Right lobe of liver (tissue), 4 donors: Measurements from ENCODE around the gene NOXO1.

Source experiments
- POLR2A ChIP-seq: fragments of 450-650 bp; IDR thresholded peaks from one replicate; pipeline ENCODE4 v1.6.1; 2017; ENCODE audit warnings: antibody characterized with exemption, mild to moderate bottlenecking
- TF ChIP-seq, protein P1 (sequence below), 4 donors: fragments of 200-600 bp in 3 of 4; fragments of 450-650 bp in 1 of 4; IDR thresholded peaks; one replicate each; pipeline versions ENCODE4 v1.5.1 to v1.8.0; 2016 to 2022; ENCODE audit warnings: antibody characterized with exemption in 4 of 4, mild to moderate bottlenecking in 2 of 4
- donor health status: DM: no; HTN: no; CAD: no.
- donor health status: DM: no; HTN: no; CAD: no.
- donor health status: DM: no; HTN: yes; CAD: no.

DNA sequence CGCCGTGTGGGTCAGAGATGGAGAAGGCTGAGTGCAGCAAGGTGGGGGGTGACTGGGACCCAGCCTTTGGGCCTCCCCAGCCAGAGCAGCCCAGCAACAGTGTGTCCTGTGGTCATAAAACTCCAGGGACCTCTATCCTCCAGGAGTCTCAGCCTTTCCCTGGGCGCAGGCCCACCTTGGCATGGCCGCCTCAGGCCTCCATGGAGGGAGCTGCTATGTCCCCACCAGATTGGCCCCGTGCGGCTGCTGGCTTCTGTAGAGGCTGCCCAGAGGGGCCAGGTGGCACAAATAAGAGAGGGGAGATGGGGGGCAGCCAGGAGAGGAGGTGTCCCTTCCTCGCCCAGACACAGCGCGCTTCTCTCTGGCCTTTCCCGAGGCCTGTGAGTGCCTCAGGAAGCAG is 5.9 kb upstream of the NOXO1 start:
- TF ChIP-seq, protein P1, sequence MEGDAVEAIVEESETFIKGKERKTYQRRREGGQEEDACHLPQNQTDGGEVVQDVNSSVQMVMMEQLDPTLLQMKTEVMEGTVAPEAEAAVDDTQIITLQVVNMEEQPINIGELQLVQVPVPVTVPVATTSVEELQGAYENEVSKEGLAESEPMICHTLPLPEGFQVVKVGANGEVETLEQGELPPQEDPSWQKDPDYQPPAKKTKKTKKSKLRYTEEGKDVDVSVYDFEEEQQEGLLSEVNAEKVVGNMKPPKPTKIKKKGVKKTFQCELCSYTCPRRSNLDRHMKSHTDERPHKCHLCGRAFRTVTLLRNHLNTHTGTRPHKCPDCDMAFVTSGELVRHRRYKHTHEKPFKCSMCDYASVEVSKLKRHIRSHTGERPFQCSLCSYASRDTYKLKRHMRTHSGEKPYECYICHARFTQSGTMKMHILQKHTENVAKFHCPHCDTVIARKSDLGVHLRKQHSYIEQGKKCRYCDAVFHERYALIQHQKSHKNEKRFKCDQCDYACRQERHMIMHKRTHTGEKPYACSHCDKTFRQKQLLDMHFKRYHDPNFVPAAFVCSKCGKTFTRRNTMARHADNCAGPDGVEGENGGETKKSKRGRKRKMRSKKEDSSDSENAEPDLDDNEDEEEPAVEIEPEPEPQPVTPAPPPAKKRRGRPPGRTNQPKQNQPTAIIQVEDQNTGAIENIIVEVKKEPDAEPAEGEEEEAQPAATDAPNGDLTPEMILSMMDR (IDR thresholded peaks at IDR 0.05): no peak
- TF ChIP-seq POLR2A: no peak
